HEK293 (cell line): ENCODE data around the gene BTD.

Experiments used
- CTCF ChIA-PET: fragments of 350-600 bp; formaldehyde crosslinking; extraction: SDS; loops from one replicate; lab custom pipeline; 2021; ENCODE audit warnings: antibody characterized with exemption; lab: Yijun Ruan, JAX
- POLR2A ChIA-PET: fragments of 300-600 bp; formaldehyde crosslinking; extraction: SDS; loops from one replicate; lab custom pipeline; 2020; ENCODE audit warnings: antibody characterized with exemption, inconsistent platforms; lab: Yijun Ruan, JAX
- H3K27ac ChIP-seq: fragments of 200-500 bp; sonication (Bioruptor generic); 2 replicates; pipeline ENCODE4 v1.5.1; 2014; ENCODE audit warnings: low read depth, low read length, control low read depth, inconsistent platforms; ENCODE audit errors: extremely low read depth
- H3K36me3 ChIP-seq, 2 experiments: fragments of 200-500 bp in 1 of 2; sonication (Bioruptor generic) in 1 of 2; 1 replicate in 1 of 2; 2 replicates in 1 of 2; pipeline ENCODE4 v1.5.1; 2014 to 2017; ENCODE audit warnings: inconsistent platforms in 2 of 2, low read length in 2 of 2; ENCODE audit not compliant: control insufficient read depth in 2 of 2, insufficient read depth in 1 of 2
- H3K4me1 ChIP-seq: fragments of 200-500 bp; sonication (Bioruptor generic); 2 replicates; pipeline ENCODE4 v1.5.1; 2014; ENCODE audit warnings: mild to moderate bottlenecking, low read length, inconsistent platforms; ENCODE audit not compliant: control insufficient read depth, insufficient read depth
- H3K4me3 ChIP-seq: 2 replicates; pipeline ENCODE4 v1.5.1; 2011; ENCODE audit warnings: low read depth, mild to moderate bottlenecking, control low read depth, low read length, moderate library complexity
- H3K9me3 ChIP-seq: fragments of 200-500 bp; sonication (Bioruptor generic); 2 replicates; pipeline ENCODE4 v1.5.1; 2014; ENCODE audit warnings: low read depth, low read length, inconsistent platforms; ENCODE audit not compliant: control insufficient read depth, insufficient read depth
- EGR2 ChIP-seq: fragments of 450-650 bp; formaldehyde crosslinking; IDR thresholded peaks from 2 replicates; pipeline ENCODE4 v1.5.1; 2016; ENCODE audit warnings: low read depth, missing biosample characterization, missing genetic modification characterization
- IKZF3 ChIP-seq: fragments of 450-650 bp; IDR thresholded peaks from 2 replicates; pipeline ENCODE4 v1.5.0; 2018; ENCODE audit warnings: missing biosample characterization, mild to moderate bottlenecking, missing genetic modification characterization, moderate library complexity
- OVOL3 ChIP-seq: fragments of 450-650 bp; formaldehyde crosslinking; IDR thresholded peaks from 2 replicates; pipeline ENCODE4 v1.5.1; 2016; ENCODE audit warnings: missing biosample characterization, missing genetic modification characterization
- PRDM1 ChIP-seq: fragments of 450-650 bp; formaldehyde crosslinking; IDR thresholded peaks from 2 replicates; pipeline ENCODE4; 2016; ENCODE audit warnings: missing biosample characterization, missing genetic modification characterization
- SP7 ChIP-seq: fragments of 450-650 bp; formaldehyde crosslinking; IDR thresholded peaks from 2 replicates; pipeline ENCODE4 v1.5.1; 2016; ENCODE audit warnings: missing biosample characterization, missing genetic modification characterization
- ZBTB21 ChIP-seq: fragments of 450-650 bp; formaldehyde crosslinking; IDR thresholded peaks from 2 replicates; pipeline ENCODE4 v1.5.1; 2017; ENCODE audit warnings: missing biosample characterization, missing genetic modification characterization
- ZIC2 ChIP-seq: fragments of 450-650 bp; formaldehyde crosslinking; IDR thresholded peaks from 2 replicates; pipeline ENCODE4 v1.5.1; 2016; ENCODE audit warnings: missing biosample characterization, missing genetic modification characterization
- ZNF146 ChIP-seq: fragments of 450-650 bp; formaldehyde crosslinking; IDR thresholded peaks from 2 replicates; pipeline ENCODE4 v1.5.1; 2016; ENCODE audit warnings: missing biosample characterization, missing genetic modification characterization
- ZNF341 ChIP-seq: fragments of 450-650 bp; formaldehyde crosslinking; IDR thresholded peaks from 2 replicates; pipeline ENCODE4; 2016; ENCODE audit warnings: low read depth, missing biosample characterization, missing genetic modification characterization
- ZNF473 ChIP-seq: fragments of 450-650 bp; formaldehyde crosslinking; IDR thresholded peaks from 2 replicates; pipeline ENCODE4 v1.5.1; 2017; ENCODE audit warnings: missing biosample characterization, missing genetic modification characterization
- ZNF530 ChIP-seq: fragments of 450-650 bp; formaldehyde crosslinking; IDR thresholded peaks from 2 replicates; pipeline ENCODE4 v1.5.1; 2016; ENCODE audit warnings: low read depth, missing biosample characterization, missing genetic modification characterization
- ZNF544 ChIP-seq: fragments of 450-650 bp; formaldehyde crosslinking; IDR thresholded peaks from 2 replicates; pipeline ENCODE4 v1.5.0; 2017; ENCODE audit warnings: missing biosample characterization, missing genetic modification characterization
- ZNF596 ChIP-seq: fragments of 450-650 bp; IDR thresholded peaks from 2 replicates; pipeline ENCODE4 v1.5.0; 2018; ENCODE audit warnings: missing biosample characterization, mild to moderate bottlenecking, missing genetic modification characterization, moderate library complexity
- ZNF629 ChIP-seq: fragments of 450-650 bp; formaldehyde crosslinking; IDR thresholded peaks from 2 replicates; pipeline ENCODE4 v1.5.1; 2017; ENCODE audit warnings: missing biosample characterization, missing genetic modification characterization
- ZNF701 ChIP-seq: fragments of 450-650 bp; formaldehyde crosslinking; IDR thresholded peaks from 2 replicates; pipeline ENCODE4 v1.5.1; 2016; ENCODE audit warnings: missing biosample characterization, missing genetic modification characterization
- ZNF843 ChIP-seq: fragments of 450-650 bp; formaldehyde crosslinking; IDR thresholded peaks from 2 replicates; pipeline ENCODE4 v1.5.1; 2016; ENCODE audit warnings: missing biosample characterization, missing genetic modification characterization
- ZXDB ChIP-seq: fragments of 450-650 bp; formaldehyde crosslinking; IDR thresholded peaks from 2 replicates; pipeline ENCODE4 v1.5.1; 2016; ENCODE audit warnings: missing biosample characterization, missing genetic modification characterization
- TF ChIP-seq, protein P1 (sequence below): fragments of 450-650 bp; formaldehyde crosslinking; IDR thresholded peaks from 2 replicates; pipeline ENCODE4 v1.5.1; 2016; ENCODE audit warnings: missing biosample characterization, missing genetic modification characterization, low read depth
- TF ChIP-seq, protein P2 (sequence below): fragments of 450-650 bp; formaldehyde crosslinking; conservative IDR thresholded peaks from 2 replicates; pipeline ENCODE4 v1.5.1; 2016; ENCODE audit warnings: low read depth, missing biosample characterization, missing genetic modification characterization
- TF ChIP-seq, protein P3 (sequence below): fragments of 450-650 bp; formaldehyde crosslinking; IDR thresholded peaks from 2 replicates; pipeline ENCODE4 v1.5.1; 2016; ENCODE audit warnings: missing biosample characterization, missing genetic modification characterization, borderline replicate concordance
- TF ChIP-seq, protein P4 (sequence below): fragments of 450-650 bp; formaldehyde crosslinking; IDR thresholded peaks from 2 replicates; pipeline ENCODE4 v1.5.1; 2016; ENCODE audit warnings: missing biosample characterization, missing genetic modification characterization, low read depth
- TF ChIP-seq, protein P5 (sequence below): fragments of 450-650 bp; formaldehyde crosslinking; IDR thresholded peaks from 2 replicates; pipeline ENCODE4 v1.5.1; 2016; ENCODE audit warnings: missing biosample characterization, missing genetic modification characterization
- TF ChIP-seq, protein P6 (sequence below): fragments of 450-650 bp; formaldehyde crosslinking; IDR thresholded peaks from 2 replicates; pipeline ENCODE4 v1.5.1; 2016; ENCODE audit warnings: missing biosample characterization, missing genetic modification characterization

BTD gene

DNA sequence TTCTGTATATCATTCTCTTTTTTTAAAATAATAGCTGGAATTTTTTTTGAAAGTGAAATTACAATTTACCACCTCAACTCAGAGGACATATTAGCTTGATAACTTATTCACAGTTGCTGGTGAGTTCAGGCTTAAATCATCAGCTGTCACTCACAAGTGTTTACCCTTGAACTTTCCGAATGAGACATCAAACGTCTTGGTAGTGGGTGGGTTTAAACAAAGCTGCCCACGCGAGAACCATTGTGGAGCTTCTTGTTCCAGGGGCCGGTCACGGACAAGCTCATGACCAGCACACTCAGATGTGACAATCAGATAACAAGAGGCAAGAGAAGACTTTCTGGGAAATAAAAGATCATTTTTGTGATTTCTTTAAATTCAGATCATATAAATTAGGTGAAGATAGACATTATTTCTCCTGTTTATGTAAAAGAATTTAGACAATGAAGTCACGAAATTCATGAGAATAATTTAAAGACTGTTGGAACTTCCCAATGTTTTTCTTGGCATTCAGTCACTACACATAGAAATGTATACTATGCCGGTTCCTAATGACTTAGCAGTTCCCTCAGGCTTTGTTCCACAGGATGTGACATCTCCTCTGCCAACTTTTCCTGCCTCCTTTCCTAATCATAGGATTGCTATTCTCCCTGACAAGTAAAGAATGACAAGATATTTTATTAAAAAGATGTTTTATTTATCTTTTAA lies 29.3 kb downstream of the BTD start (continued):
- TF ChIP-seq, protein P1, sequence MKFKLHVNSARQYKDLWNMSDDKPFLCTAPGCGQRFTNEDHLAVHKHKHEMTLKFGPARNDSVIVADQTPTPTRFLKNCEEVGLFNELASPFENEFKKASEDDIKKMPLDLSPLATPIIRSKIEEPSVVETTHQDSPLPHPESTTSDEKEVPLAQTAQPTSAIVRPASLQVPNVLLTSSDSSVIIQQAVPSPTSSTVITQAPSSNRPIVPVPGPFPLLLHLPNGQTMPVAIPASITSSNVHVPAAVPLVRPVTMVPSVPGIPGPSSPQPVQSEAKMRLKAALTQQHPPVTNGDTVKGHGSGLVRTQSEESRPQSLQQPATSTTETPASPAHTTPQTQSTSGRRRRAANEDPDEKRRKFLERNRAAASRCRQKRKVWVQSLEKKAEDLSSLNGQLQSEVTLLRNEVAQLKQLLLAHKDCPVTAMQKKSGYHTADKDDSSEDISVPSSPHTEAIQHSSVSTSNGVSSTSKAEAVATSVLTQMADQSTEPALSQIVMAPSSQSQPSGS, result no peak
- TF ChIP-seq IKZF3 (tag by site-specific recombination), result peak; percentile 76
- TF ChIP-seq ZNF843 (tag by site-specific recombination), result peak; percentile 48; the same call in 1 of the 2 replicates
- peak; percentile 91 for TF ChIP-seq EGR2 (tag by site-specific recombination)
- peak; percentile 35; the same call in 1 of the 2 replicates for TF ChIP-seq ZBTB21 (tag by site-specific recombination)
- TF ChIP-seq ZNF544 (tag by site-specific recombination), result no peak
- peak; percentile 72; the same call in 1 of the 2 replicates for TF ChIP-seq ZXDB (tag by site-specific recombination)
- TF ChIP-seq, protein P2, sequence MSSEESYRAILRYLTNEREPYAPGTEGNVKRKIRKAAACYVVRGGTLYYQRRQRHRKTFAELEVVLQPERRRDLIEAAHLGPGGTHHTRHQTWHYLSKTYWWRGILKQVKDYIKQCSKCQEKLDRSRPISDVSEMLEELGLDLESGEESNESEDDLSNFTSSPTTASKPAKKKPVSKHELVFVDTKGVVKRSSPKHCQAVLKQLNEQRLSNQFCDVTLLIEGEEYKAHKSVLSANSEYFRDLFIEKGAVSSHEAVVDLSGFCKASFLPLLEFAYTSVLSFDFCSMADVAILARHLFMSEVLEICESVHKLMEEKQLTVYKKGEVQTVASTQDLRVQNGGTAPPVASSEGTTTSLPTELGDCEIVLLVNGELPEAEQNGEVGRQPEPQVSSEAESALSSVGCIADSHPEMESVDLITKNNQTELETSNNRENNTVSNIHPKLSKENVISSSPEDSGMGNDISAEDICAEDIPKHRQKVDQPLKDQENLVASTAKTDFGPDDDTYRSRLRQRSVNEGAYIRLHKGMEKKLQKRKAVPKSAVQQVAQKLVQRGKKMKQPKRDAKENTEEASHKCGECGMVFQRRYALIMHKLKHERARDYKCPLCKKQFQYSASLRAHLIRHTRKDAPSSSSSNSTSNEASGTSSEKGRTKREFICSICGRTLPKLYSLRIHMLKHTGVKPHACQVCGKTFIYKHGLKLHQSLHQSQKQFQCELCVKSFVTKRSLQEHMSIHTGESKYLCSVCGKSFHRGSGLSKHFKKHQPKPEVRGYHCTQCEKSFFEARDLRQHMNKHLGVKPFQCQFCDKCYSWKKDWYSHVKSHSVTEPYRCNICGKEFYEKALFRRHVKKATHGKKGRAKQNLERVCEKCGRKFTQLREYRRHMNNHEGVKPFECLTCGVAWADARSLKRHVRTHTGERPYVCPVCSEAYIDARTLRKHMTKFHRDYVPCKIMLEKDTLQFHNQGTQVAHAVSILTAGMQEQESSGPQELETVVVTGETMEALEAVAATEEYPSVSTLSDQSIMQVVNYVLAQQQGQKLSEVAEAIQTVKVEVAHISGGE (tag by site-specific recombination), result no peak
- TF ChIP-seq, protein P3, sequence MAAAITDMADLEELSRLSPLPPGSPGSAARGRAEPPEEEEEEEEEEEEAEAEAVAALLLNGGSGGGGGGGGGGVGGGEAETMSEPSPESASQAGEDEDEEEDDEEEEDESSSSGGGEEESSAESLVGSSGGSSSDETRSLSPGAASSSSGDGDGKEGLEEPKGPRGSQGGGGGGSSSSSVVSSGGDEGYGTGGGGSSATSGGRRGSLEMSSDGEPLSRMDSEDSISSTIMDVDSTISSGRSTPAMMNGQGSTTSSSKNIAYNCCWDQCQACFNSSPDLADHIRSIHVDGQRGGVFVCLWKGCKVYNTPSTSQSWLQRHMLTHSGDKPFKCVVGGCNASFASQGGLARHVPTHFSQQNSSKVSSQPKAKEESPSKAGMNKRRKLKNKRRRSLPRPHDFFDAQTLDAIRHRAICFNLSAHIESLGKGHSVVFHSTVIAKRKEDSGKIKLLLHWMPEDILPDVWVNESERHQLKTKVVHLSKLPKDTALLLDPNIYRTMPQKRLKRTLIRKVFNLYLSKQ (tag by site-specific recombination), result no peak
- peak; percentile 82 for TF ChIP-seq SP7 (tag by site-specific recombination)
- TF ChIP-seq, all 188 proteins: peak for 19

DNA sequence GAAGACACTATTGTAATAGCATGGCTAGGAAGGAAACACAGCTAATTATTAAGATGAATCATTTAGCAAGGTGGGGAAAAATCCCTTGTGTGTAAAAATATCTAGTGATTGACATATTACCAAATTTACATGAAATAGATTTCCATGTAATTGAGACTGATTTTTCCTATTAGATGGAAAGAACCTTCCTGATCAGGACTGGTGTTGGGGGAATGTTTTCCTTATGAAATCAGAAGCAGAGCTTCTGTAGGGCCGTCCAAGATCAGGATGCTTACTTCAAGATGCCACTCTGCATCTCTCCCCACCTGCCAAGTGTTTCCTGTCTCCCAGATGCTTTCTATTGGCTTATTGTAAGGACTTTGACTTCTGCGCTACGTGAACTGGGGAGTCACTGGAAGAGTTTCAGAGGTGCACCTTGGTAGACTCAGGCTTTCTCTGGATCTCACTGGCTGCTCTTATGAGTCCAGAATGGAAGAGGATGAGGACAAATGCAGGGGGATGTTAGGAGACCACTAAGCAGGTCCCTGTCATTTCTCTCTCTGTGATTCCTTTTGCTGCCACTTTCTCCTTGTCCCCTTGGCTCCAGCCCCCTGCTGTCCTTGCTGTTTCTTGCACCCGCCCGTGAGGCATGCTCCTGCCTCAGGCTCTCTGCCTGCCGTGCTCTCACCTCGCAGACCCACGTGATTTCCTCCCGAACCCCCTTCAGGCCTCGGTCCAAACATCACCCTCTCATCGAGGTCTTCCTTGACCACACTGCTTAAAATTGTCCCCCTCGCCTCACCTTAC lies 30.1 kb downstream of the BTD start:
- POLR2A ChIA-PET, result interaction anchor here (1.7 kb wide), 1 partner anchor 30 kb away, joined by 7 read pairs; the partner anchor contains the start of genes BTD and HACL1
- TF ChIP-seq OVOL3 (tag by site-specific recombination), result no peak
- no peak for TF ChIP-seq ZNF473
- TF ChIP-seq, protein P4, sequence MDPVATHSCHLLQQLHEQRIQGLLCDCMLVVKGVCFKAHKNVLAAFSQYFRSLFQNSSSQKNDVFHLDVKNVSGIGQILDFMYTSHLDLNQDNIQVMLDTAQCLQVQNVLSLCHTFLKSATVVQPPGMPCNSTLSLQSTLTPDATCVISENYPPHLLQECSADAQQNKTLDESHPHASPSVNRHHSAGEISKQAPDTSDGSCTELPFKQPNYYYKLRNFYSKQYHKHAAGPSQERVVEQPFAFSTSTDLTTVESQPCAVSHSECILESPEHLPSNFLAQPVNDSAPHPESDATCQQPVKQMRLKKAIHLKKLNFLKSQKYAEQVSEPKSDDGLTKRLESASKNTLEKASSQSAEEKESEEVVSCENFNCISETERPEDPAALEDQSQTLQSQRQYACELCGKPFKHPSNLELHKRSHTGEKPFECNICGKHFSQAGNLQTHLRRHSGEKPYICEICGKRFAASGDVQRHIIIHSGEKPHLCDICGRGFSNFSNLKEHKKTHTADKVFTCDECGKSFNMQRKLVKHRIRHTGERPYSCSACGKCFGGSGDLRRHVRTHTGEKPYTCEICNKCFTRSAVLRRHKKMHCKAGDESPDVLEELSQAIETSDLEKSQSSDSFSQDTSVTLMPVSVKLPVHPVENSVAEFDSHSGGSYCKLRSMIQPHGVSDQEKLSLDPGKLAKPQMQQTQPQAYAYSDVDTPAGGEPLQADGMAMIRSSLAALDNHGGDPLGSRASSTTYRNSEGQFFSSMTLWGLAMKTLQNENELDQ (tag by site-specific recombination), result no peak
- TF ChIP-seq ZNF596 (tag by site-specific recombination), result no peak
- TF ChIP-seq ZNF341 (tag by site-specific recombination), result peak; percentile 34; the same call in 1 of the 2 replicates
- TF ChIP-seq ZNF701, result no peak
- TF ChIP-seq ZNF530, result no peak
- TF ChIP-seq ZIC2 (tag by site-specific recombination), result peak; percentile 55
- TF ChIP-seq, protein P5, sequence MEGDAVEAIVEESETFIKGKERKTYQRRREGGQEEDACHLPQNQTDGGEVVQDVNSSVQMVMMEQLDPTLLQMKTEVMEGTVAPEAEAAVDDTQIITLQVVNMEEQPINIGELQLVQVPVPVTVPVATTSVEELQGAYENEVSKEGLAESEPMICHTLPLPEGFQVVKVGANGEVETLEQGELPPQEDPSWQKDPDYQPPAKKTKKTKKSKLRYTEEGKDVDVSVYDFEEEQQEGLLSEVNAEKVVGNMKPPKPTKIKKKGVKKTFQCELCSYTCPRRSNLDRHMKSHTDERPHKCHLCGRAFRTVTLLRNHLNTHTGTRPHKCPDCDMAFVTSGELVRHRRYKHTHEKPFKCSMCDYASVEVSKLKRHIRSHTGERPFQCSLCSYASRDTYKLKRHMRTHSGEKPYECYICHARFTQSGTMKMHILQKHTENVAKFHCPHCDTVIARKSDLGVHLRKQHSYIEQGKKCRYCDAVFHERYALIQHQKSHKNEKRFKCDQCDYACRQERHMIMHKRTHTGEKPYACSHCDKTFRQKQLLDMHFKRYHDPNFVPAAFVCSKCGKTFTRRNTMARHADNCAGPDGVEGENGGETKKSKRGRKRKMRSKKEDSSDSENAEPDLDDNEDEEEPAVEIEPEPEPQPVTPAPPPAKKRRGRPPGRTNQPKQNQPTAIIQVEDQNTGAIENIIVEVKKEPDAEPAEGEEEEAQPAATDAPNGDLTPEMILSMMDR, result peak; percentile 54
- TF ChIP-seq, protein P6, sequence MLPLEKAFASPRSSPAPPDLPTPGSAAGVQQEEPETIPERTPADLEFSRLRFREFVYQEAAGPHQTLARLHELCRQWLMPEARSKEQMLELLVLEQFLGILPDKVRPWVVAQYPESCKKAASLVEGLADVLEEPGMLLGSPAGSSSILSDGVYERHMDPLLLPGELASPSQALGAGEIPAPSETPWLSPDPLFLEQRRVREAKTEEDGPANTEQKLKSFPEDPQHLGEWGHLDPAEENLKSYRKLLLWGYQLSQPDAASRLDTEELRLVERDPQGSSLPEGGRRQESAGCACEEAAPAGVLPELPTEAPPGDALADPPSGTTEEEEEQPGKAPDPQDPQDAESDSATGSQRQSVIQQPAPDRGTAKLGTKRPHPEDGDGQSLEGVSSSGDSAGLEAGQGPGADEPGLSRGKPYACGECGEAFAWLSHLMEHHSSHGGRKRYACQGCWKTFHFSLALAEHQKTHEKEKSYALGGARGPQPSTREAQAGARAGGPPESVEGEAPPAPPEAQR, result no peak
- no peak for TF ChIP-seq ZNF146 (tag by site-specific recombination)
- peak; percentile 70 for TF ChIP-seq PRDM1 (tag by site-specific recombination)
- no peak for TF ChIP-seq ZNF629 (tag by site-specific recombination)

More for the DNA sequence above, 30.1 kb downstream of the BTD start:
- Histone ChIP-seq H3K9me3 (no peaks in the 10 kb centered on the region), H3K36me3 (no peaks in the 10 kb centered on the region), H3K4me3 (no peak overlapping the region), H3K27ac (no peak overlapping the region; the same call in 1 of the 2 replicates), H3K4me1 (peaks cover 36% of the 10 kb centered on the region)
- CTCF ChIA-PET, result interaction anchor here (0.7 to 3.1 kb wide), 4 partner anchors 24 to 224 kb away, joined by 3 to 16 read pairs (median 5); no protein-coding TSS in a partner anchor
